Right kidney (tissue), 1 donor: ENCODE measurements around the gene COTL1.
"Not testable (repeated sequence)": the region's sequence is repeated elsewhere in the genome, so short reads cannot be mapped to it uniquely, and the experiment has no call there.

Experiments used
- DNase-seq: peaks from one replicate; pipeline ENCODE4 v3.0.0-alpha.2; 2016

Gene COTL1

DNA sequence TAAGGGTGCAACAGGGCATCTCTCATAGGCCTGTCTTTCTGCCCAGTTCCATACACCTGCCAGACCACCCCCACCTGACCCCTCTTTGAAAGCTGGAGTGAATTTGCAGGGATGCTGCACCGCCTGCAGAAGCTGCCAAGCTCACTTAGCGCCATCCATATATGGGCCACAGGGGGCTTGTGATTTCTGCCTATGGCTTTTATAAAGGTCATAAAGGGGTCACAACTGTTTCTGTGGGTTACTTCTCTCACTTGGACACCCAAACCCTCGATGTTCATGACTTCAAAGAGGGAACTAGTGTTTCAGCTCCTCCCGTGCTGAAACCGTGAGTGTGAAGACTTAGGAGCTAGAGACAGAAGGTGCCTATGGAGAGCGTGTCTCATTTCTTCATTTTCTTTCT lies 89.6 kb downstream of the COTL1 start:
- DNase-seq = no peak

GRCh38 chr16:84527532-84528269 lies 90.2 kb downstream of the COTL1 start:
- no peak for DNase-seq

- peak; percentile 69 for DNase-seq
These were observed 90.9 kb downstream of the COTL1 start for GRCh38 chr16:84526794-84527531.

DNA sequence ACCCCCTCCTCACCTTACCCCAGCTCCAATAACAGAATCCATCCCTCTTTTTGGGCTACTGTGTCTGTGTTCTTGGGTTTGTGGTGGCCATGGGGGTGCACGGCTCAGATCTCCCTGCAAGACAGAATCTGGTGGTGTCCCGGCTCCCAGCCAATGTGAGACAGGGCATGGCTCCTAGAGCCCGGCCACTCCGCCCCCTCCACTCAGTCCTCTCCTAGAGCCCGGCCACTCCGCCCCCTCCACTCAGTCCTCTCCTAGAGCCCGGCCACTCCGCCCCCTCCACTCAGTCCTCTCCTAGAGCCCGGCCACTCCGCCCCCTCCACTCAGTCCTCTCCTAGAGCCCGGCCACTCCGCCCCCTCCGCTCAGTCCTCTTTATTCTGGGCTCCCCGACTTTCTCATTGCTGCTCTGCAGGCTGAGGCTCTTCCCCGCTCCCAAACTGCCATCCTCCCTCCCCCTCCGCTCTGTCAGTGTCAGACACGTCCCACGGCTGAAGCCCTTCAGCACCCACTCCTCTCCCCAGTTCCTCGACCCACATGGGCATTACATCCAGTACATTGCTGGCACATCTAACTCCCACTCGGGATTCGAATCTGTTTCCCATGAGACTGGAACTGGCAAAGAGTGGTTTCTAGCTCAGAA lies 92.8 kb downstream of the COTL1 start:
- DNase-seq = not testable (repeated sequence)

DNA sequence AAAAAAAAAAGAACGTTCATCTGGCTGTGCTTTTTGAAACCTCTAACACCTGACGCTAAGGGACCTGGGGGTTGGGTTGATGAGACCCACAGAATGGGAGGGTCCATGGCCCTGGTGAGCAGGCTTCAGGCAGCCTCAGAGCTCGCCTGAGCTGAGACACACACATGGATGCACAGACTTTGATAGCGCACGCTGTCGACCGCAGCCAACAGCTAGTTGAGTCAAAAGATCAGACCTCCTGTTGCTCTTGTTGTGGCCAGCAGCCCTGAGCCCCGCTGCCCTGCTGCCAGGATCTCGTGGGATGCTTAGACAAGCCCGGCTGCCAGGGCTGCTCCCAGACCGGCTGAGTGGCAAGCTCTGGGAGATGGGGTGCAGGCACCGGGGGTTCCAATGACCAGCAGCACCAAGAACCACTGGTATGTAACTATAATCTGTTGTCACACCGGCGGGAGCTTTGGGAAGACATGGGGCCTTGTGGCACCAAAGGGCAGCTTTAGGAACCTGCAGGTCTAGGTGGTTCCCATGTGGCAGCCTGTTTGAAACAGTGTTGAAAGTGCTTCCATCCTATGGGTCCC lies 93.4 kb downstream of the COTL1 start:
- DNase-seq = no peak

DNA sequence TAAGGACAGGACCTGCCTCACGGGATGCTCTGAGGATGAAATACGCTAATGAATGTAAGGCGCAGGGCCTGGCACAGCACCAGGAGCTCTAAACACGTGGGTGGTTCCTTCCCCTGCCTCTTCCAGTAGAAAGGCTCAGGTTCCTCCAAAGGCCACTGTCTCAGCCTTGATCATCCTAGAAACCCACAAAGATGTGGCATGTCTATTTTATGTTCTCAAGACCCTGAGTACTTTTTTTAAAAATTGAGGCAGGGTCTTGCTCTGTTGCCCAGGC lies 96.4 kb downstream of the COTL1 start:
- no peak for DNase-seq

DNA sequence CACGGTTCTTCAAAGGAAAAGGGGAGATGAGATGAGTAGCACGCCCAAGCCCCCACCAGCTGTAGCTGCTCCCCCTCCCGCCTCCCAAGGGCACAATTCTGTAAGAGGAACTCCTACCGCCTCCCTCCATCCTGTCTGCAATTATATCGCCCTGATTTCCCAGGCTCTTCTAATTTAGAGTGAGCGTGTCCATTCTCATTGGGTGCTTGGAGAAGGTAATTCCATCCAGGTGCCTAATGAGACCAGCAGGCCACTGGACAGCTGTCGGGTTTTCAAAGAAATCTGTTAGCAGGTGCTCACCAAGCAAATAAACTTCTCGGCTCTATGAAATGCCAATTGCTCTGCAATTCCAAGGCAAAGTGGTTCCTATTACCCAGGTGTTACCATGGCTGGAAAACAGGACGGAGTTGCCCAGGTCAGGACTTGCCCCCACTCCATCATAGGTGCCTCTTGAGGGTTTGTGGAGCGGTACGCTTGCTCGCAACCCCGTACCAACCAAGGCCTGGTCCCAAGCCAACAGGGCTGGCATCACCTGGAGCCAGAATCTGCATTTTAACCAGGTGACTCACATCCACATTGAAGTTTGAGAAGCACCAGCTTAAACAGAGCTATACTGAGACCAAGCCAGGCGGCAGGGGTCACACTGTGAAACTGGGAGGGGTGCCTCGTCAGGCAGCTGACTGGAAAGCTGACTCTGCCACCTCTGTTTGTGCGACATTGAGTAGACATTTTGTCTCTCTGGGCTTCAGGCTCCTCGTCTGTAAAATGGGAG lies 97.0 kb downstream of the COTL1 start:
- no peak for DNase-seq

DNA sequence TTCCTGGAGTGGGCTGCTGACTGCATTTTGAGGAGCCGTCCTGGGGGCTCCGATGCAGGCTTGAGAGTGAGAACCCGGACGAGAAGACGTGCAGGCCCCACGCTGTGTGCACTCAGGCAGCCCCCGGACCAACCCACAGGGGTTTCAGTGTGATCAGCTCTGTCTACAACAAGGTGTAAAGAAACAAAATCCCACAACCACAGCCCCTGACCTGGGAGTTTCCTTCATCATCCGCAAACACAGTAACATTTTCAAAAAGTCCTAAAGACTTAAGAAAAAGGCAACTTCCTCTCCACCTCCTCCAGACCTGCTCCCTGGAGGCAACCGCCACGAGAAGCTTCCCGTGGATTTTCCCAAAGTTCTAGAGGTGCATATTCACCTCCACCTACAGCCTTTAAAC lies 98.0 kb downstream of the COTL1 start:
- DNase-seq = no peak

DNA sequence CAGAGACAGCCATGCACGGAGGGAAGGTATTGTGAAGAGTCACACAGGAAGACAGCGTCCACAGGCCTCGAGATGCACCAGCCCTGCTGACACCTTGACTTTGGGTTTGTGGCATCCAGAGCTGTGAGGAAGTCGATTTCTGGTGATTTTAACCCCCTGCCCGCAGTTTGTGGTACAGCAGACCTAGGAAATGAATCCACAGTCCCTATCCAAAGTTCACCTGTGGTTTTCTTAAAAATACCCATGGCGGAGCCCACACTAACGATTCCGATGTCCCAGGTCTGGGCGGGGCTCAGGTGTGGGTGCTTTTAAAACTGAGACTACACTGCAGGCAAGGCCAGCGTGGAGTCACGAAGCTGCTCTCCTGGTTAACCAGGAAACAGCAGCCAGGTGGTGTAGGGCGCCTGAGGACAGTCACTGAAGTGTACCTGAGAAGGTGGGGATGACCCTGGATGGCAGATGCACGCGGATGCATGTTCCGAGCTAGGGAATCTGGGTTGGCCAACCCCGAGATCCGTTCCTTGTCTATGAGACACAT lies 99.0 kb downstream of the COTL1 start:
- DNase-seq = no peak

- DNase-seq = not testable (repeated sequence)
These were observed 99.7 kb downstream of the COTL1 start for GRCh38 chr16:84518220-84518619.

- DNase-seq = no peak
These were observed 100.5 kb downstream of the COTL1 start for GRCh38 chr16:84517366-84517765.
